ENCODE results near the gene RAP1A. TPM values are rescaled to one million over a fixed set of nuclear protein-coding genes. Genes with fewer than 3 reads are reported as not detected.

RAP1A gene
- total RNA-seq, 1 experiment from 2014 or later, result 26.7 TPM

DNA sequence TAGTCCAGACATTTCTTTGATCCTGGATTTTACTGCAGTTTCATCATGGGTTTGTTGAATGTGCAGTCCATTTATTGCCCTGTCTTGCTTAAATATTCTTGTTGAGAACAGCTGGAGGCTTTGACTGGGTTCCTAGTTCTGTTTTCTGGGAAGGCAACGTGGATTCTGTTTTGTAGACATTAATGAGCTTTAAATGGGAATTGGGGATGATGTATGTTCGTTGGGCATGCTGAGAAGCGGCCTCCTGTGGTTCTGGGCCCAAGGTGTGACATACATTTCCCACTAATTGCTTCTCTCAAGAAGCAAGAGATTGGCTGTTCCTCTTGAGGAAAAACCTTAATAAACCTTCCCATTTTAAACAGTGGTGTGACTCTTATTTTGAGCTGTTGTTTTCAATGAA, 96.7 kb downstream of the RAP1A start:
- Histone ChIP-seq H4K8ac (replicated peaks; ENCODE audit: insufficient read length, low read depth, low read length) (no peak overlapping the region), H3K23ac (ENCODE audit: insufficient read length, low read depth, low read length) (no peak overlapping the region), H3K56ac (ENCODE audit: insufficient read length, low read depth, low read length) (no peak overlapping the region), H3K27ac (ENCODE audit: insufficient read length, low read depth, low read length) (no peak overlapping the region), H2BK12ac (ENCODE audit: insufficient read length, low read depth, low read length) (no peak overlapping the region), H3K18ac (ENCODE audit: insufficient read length, low read depth, low read length) (no peak overlapping the region), H2AFZ (ENCODE audit: low read length) (no peak overlapping the region), H2BK5ac (ENCODE audit: insufficient read length, low read length) (no peak overlapping the region), H3K4me1 (ENCODE audit: insufficient read depth, low read length) (peaks cover 9% of the 10 kb centered on the region; the same call in 1 of the 2 replicates), H3K9ac (ENCODE audit: extremely low read depth, insufficient read length, low read length) (no peak overlapping the region), H3K23me2 (ENCODE audit: insufficient read length, low read depth, low read length, poor library complexity, severe bottlenecking) (no peaks in the 10 kb centered on the region), H2BK15ac (ENCODE audit: low read depth, low read length) (no peak overlapping the region), H3K9me3 (ENCODE audit: control insufficient read depth, low read depth, low read length) (no peaks in the 10 kb centered on the region), H4K20me1 (ENCODE audit: control insufficient read depth, insufficient read depth, insufficient read length) (no peaks in the 10 kb centered on the region), H2BK120ac (ENCODE audit: low read depth, low read length, poor library complexity, severe bottlenecking) (no peak overlapping the region), H2AK5ac (ENCODE audit: insufficient read length, low read length) (no peak overlapping the region), H3K27me3 (ENCODE audit: insufficient read depth, low read length) (no peaks in the 10 kb centered on the region), H4K91ac (ENCODE audit: insufficient read length, low read depth, low read length) (no peak overlapping the region), H3K14ac (ENCODE audit: insufficient read depth, low read length) (no peak overlapping the region), H3T11ph (ENCODE audit: low read length) (no peak overlapping the region), H3K79me2 (ENCODE audit: insufficient read depth, low read length) (no peaks in the 10 kb centered on the region), H3K79me1 (ENCODE audit: insufficient read depth, low read depth, low read length, poor library complexity, severe bottlenecking) (no peaks in the 10 kb centered on the region), H3K4ac (ENCODE audit: low read depth, low read length) (no peak overlapping the region), H3K4me2 (ENCODE audit: insufficient read depth, insufficient read length, low read length) (no peak overlapping the region), H4K5ac (ENCODE audit: insufficient read length, low read depth, low read length) (no peak overlapping the region), H2BK20ac (ENCODE audit: low read depth, low read length, poor library complexity, severe bottlenecking) (no peak overlapping the region)
- no peaks in the 10 kb centered on the region for H3K27me3 Mint-ChIP-seq (ENCODE audit: low read depth)
- WGBS (ENCODE audit: extremely low coverage, insufficient read length, low lambda C conversion rate), result no CpG with 5 or more reads among the region's 3 CpGs
- no peak overlapping the region for H3K4me3 Mint-ChIP-seq
- H3K27ac Mint-ChIP-seq, result no peak overlapping the region
- H3K36me3 Mint-ChIP-seq (ENCODE audit: insufficient read depth in 1 of 3, low read depth in 3 of 3), result peaks cover 0 to 2% (median 0%) of the 10 kb centered on the region in 3 experiments; a peak in 1 of 7 replicates
- peaks cover 15 to 16% of the 10 kb centered on the region in 2 experiments for H3K4me1 Mint-ChIP-seq
- no peaks in the 10 kb centered on the region for H3K9me3 Mint-ChIP-seq
- TF ChIP-seq, protein P1, sequence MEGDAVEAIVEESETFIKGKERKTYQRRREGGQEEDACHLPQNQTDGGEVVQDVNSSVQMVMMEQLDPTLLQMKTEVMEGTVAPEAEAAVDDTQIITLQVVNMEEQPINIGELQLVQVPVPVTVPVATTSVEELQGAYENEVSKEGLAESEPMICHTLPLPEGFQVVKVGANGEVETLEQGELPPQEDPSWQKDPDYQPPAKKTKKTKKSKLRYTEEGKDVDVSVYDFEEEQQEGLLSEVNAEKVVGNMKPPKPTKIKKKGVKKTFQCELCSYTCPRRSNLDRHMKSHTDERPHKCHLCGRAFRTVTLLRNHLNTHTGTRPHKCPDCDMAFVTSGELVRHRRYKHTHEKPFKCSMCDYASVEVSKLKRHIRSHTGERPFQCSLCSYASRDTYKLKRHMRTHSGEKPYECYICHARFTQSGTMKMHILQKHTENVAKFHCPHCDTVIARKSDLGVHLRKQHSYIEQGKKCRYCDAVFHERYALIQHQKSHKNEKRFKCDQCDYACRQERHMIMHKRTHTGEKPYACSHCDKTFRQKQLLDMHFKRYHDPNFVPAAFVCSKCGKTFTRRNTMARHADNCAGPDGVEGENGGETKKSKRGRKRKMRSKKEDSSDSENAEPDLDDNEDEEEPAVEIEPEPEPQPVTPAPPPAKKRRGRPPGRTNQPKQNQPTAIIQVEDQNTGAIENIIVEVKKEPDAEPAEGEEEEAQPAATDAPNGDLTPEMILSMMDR (conservative IDR thresholded peaks at IDR 0.05), result no peak
- no peak for DNase-seq
